GM19395 (cell line): ENCODE results near the gene ZP3.
A peak's percentile ranks its signal among the peaks of the same experiment; 100 is the strongest.
"Not testable (repeated sequence)": the region's sequence is repeated elsewhere in the genome, so short reads cannot be mapped to it uniquely, and the experiment has no call there.

Source experiments
- ATAC-seq: cut with Tn5 transposase; IDR thresholded peaks from one replicate; pipeline ENCODE4 v1.9.1; 2021; ENCODE audit warnings: mild to moderate bottlenecking, moderate library complexity; ENCODE audit not compliant: unreplicated experiment

ZP3 gene

GRCh38 chr7:76424413-76425111 lies at the start of gene ZP3:
ZP3 (plus strand) TSS chr7:76424950; CDS start chr7:76424965, 15 bp downstream.
- no peak for ATAC-seq

GRCh38 chr7:76375251-76375650 lies 49.5 kb upstream of the ZP3 start:
- no peak for ATAC-seq

GRCh38 chr7:76377186-76377918 lies 47.4 kb upstream of the ZP3 start:
- no peak for ATAC-seq

GRCh38 chr7:76380623-76380966 lies 44.2 kb upstream of the ZP3 start:
- ATAC-seq = no peak

- ATAC-seq = no peak
Measured at GRCh38 chr7:76381814-76382213, 42.9 kb upstream of the ZP3 start.

GRCh38 chr7:76383089-76383944 lies 41.4 kb upstream of the ZP3 start:
- no peak for ATAC-seq

- no peak for ATAC-seq
Measured at GRCh38 chr7:76386691-76387260, 38.0 kb upstream of the ZP3 start.

GRCh38 chr7:76387789-76388188 lies 37.0 kb upstream of the ZP3 start:
- ATAC-seq = not testable (repeated sequence)

GRCh38 chr7:76390092-76390491 lies 34.7 kb upstream of the ZP3 start:
- ATAC-seq = no peak

GRCh38 chr7:76392531-76393115 lies 32.1 kb upstream of the ZP3 start:
- peak; percentile 5 for ATAC-seq

GRCh38 chr7:76393116-76394031 lies 31.4 kb upstream of the ZP3 start:
- ATAC-seq = peak; percentile 92

GRCh38 chr7:76394957-76395356 lies 29.8 kb upstream of the ZP3 start:
- ATAC-seq = no peak

GRCh38 chr7:76395605-76395964 lies 29.2 kb upstream of the ZP3 start:
- ATAC-seq = not testable (repeated sequence)

- no peak for ATAC-seq
Measured at GRCh38 chr7:76395965-76396726, 28.6 kb upstream of the ZP3 start.

- ATAC-seq = no peak
Measured at GRCh38 chr7:76396864-76397263, 27.9 kb upstream of the ZP3 start.

- no peak for ATAC-seq
Measured at GRCh38 chr7:76397409-76398183, 27.2 kb upstream of the ZP3 start.

GRCh38 chr7:76400248-76400647 lies 24.5 kb upstream of the ZP3 start:
- no peak for ATAC-seq

GRCh38 chr7:76403097-76403496 lies 21.7 kb upstream of the ZP3 start:
- ATAC-seq = not testable (repeated sequence)
